Sigmoid colon (tissue), 4 donors: Measurements from ENCODE around the gene GGPS1.

Experiments used
- EP300 ChIP-seq, 4 donors: sonication (generic); formaldehyde crosslinking; IDR thresholded peaks; one replicate each; pipeline ENCODE4 v1.6.1; 2017; ENCODE audit warnings: antibody characterized with exemption in 4 of 4
- POLR2A ChIP-seq, 2 donors: fragments of 450-650 bp; IDR thresholded peaks; one replicate each; pipeline ENCODE4 v1.6.1; 2016; ENCODE audit warnings: antibody characterized with exemption in 2 of 2, mild to moderate bottlenecking in 2 of 2, moderate library complexity in 2 of 2
- POLR2AphosphoS5 ChIP-seq, 4 donors: sonication (generic); formaldehyde crosslinking; IDR thresholded peaks; one replicate each; pipeline ENCODE4 v1.6.1; 2017; ENCODE audit warnings: antibody characterized with exemption in 4 of 4
- TF ChIP-seq, protein P1 (sequence below), 4 experiments: fragments of 450-650 bp in 3 of 4; fragments of 200-600 bp in 1 of 4; IDR thresholded peaks; one replicate each; pipeline ENCODE4 v1.5.1; 2016 to 2019; ENCODE audit warnings: antibody characterized with exemption in 4 of 4, mild to moderate bottlenecking in 3 of 4, moderate library complexity in 2 of 4

DNA sequence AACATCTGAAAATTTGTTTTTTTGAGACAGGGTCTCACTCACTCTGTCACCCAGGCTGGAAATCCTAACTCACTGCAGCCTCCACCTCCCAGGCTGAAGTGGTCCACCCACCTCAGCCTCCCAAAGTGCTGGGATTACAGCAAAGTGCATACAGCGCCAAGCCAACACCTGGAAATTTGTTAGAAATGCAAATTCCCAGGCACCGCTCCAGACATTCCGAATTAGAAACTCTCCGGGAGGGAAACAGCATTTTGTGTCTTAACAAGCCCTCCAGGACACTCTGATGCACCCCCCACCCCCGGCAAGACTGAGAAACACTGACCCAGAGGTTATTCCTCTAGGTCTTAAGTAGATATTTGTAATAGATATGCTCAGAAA is 49.5 kb upstream of the GGPS1 start:
- TF ChIP-seq, protein P1, sequence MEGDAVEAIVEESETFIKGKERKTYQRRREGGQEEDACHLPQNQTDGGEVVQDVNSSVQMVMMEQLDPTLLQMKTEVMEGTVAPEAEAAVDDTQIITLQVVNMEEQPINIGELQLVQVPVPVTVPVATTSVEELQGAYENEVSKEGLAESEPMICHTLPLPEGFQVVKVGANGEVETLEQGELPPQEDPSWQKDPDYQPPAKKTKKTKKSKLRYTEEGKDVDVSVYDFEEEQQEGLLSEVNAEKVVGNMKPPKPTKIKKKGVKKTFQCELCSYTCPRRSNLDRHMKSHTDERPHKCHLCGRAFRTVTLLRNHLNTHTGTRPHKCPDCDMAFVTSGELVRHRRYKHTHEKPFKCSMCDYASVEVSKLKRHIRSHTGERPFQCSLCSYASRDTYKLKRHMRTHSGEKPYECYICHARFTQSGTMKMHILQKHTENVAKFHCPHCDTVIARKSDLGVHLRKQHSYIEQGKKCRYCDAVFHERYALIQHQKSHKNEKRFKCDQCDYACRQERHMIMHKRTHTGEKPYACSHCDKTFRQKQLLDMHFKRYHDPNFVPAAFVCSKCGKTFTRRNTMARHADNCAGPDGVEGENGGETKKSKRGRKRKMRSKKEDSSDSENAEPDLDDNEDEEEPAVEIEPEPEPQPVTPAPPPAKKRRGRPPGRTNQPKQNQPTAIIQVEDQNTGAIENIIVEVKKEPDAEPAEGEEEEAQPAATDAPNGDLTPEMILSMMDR (IDR thresholded peaks at IDR 0.05), result no peak
- TF ChIP-seq POLR2AphosphoS5 (IDR thresholded peaks at IDR 0.05), result no peak
- TF ChIP-seq POLR2A (IDR thresholded peaks at IDR 0.05), result no peak
- no peak for TF ChIP-seq EP300 (IDR thresholded peaks at IDR 0.05)
